ENCODE measurements around the gene SLC4A4. TPM values are rescaled to one million over a fixed set of nuclear protein-coding genes. Genes with fewer than 3 reads are reported as not detected.

The SLC4A4 gene
- total and polyA plus RNA-seq, 4 donors, result 3.2 to 78.6 (median 18.6) TPM

- TF ChIP-seq CTCF (IDR thresholded peaks at IDR 0.05; ENCODE audit: control extremely low read depth, extremely low read depth), result no peak
- H3K4me1 ChIP-seq (ENCODE audit: control insufficient read depth in 5 of 5, insufficient read depth in 5 of 5, low read length in 5 of 5), result peaks cover 0 to 3% (median 0%) of the 10 kb centered on the region in 5 donors
- no peak for DNase-seq
- H3K27ac ChIP-seq (ENCODE audit: low read depth in 1 of 2, low read length in 1 of 2), result no peak overlapping the region
- H3K27me3 ChIP-seq (ENCODE audit: control insufficient read depth in 3 of 3, insufficient read depth in 3 of 3, low read length in 2 of 3), result no peaks in the 10 kb centered on the region
- H3K36me3 ChIP-seq (ENCODE audit: control insufficient read depth in 4 of 4, insufficient read depth in 4 of 4, low read length in 4 of 4), result no peaks in the 10 kb centered on the region
- ATAC-seq (ENCODE audit: insufficient read depth, low FRiP score), result no peak
- H3K9ac ChIP-seq (ENCODE audit: insufficient read depth in 1 of 2, low read length in 2 of 2), result no peak overlapping the region
- H3K4me3 ChIP-seq, result no peak overlapping the region
- peaks cover 0 to 5% (median 0%) of the 10 kb centered on the region in 4 donors for H3K9me3 ChIP-seq (ENCODE audit: control insufficient read depth in 4 of 4, insufficient read depth in 3 of 4, low read length in 3 of 4)
Observed at GRCh38 chr4:71609651-71610050, 270.8 kb downstream of the SLC4A4 start.

- Histone ChIP-seq H3K4me1 (ENCODE audit: control insufficient read depth in 5 of 5, insufficient read depth in 5 of 5, low read length in 5 of 5) (peaks cover 0 to 3% (median 0%) of the 10 kb centered on the region in 5 donors), H3K4me3 (no peak overlapping the region), H3K9me3 (ENCODE audit: control insufficient read depth in 4 of 4, insufficient read depth in 3 of 4, low read length in 3 of 4) (peaks cover 0 to 13% (median 0%) of the 10 kb centered on the region in 4 donors), H3K36me3 (ENCODE audit: control insufficient read depth in 4 of 4, insufficient read depth in 4 of 4, low read length in 4 of 4) (no peaks in the 10 kb centered on the region), H3K27ac (ENCODE audit: low read depth in 1 of 2, low read length in 1 of 2) (no peak overlapping the region), H3K9ac (ENCODE audit: insufficient read depth in 1 of 2, low read length in 2 of 2) (no peak overlapping the region), H3K27me3 (ENCODE audit: control insufficient read depth in 3 of 3, insufficient read depth in 3 of 3, low read length in 2 of 3) (no peaks in the 10 kb centered on the region)
- 81 to 93% methylated on average over 2 of the region's 2 CpGs for WGBS, 2 donors
- no peak for TF ChIP-seq CTCF (IDR thresholded peaks at IDR 0.05; ENCODE audit: control extremely low read depth, extremely low read depth)
- ATAC-seq (ENCODE audit: insufficient read depth, low FRiP score) (no peak), DNase-seq (no peak)
Observed at GRCh38 chr4:71614621-71615020, 275.8 kb downstream of the SLC4A4 start.

GRCh38 chr4:71616168-71616811 lies 277.5 kb downstream of the SLC4A4 start:
- Histone ChIP-seq H3K27ac (ENCODE audit: low read depth in 1 of 2, low read length in 1 of 2) (no peak overlapping the region), H3K9ac (ENCODE audit: insufficient read depth in 1 of 2, low read length in 2 of 2) (no peak overlapping the region), H3K27me3 (ENCODE audit: control insufficient read depth in 3 of 3, insufficient read depth in 3 of 3, low read length in 2 of 3) (no peaks in the 10 kb centered on the region), H3K4me3 (no peak overlapping the region), H3K4me1 (ENCODE audit: control insufficient read depth in 5 of 5, insufficient read depth in 5 of 5, low read length in 5 of 5) (peaks cover 0 to 1% (median 0%) of the 10 kb centered on the region in 5 donors), H3K36me3 (ENCODE audit: control insufficient read depth in 4 of 4, insufficient read depth in 4 of 4, low read length in 4 of 4) (no peaks in the 10 kb centered on the region), H3K9me3 (ENCODE audit: control insufficient read depth in 4 of 4, insufficient read depth in 3 of 4, low read length in 3 of 4) (peaks cover 0 to 13% (median 0%) of the 10 kb centered on the region in 4 donors)
- no peak for TF ChIP-seq CTCF (IDR thresholded peaks at IDR 0.05; ENCODE audit: control extremely low read depth, extremely low read depth)
- WGBS, 2 donors, result 76 to 93% methylated on average over 3 of the region's 3 CpGs
- DNase-seq (no peak), ATAC-seq (ENCODE audit: insufficient read depth, low FRiP score) (no peak)

Data from lung (tissue), 12 donors.